SU-DHL-6 (cell line): ENCODE data around the gene PCDHGA5.
"Not testable (repeated sequence)": the region's sequence is repeated elsewhere in the genome, so short reads cannot be mapped to it uniquely, and the experiment has no call there.

Source experiments
- H2AFZ ChIP-seq: fragments of 200-600 bp; sonication (generic); 2 replicates; pipeline ENCODE4 v1.6.1; 2014; ENCODE audit warnings: low read depth, mild to moderate bottlenecking, moderate library complexity, mixed read lengths, antibody characterized with exemption, low read length; ENCODE audit not compliant: severe bottlenecking
- H3F3A ChIP-seq: fragments of 200-600 bp; shearing (Covaris generic); 2 replicates; pipeline ENCODE4 v1.6.0; 2016; ENCODE audit warnings: antibody characterized with exemption, mild to moderate bottlenecking; ENCODE audit not compliant: insufficient read depth
- H3K27ac ChIP-seq: fragments of 200-600 bp; sonication (generic); 2 replicates; pipeline ENCODE4 v1.5.1; 2016; ENCODE audit warnings: low read depth, mild to moderate bottlenecking, low read length, moderate library complexity, mixed read lengths
- H3K27me3 ChIP-seq: fragments of 200-600 bp; sonication (generic), shearing (Covaris generic); 2 replicates; pipeline ENCODE4 v1.6.0; 2014; ENCODE audit warnings: mild to moderate bottlenecking, low read length
- H3K36me3 ChIP-seq: fragments of 200-600 bp; sonication (generic); 2 replicates; pipeline ENCODE4 v1.6.1; 2014; ENCODE audit warnings: mild to moderate bottlenecking, low read length, mixed read lengths
- H3K4me2 ChIP-seq: fragments of 300-600, 200-600 bp; shearing (Covaris generic), sonication (generic); 2 replicates; pipeline ENCODE4 v1.6.0; 2014; ENCODE audit warnings: low read length, low read depth, mild to moderate bottlenecking; ENCODE audit not compliant: poor library complexity, severe bottlenecking
- H3K4me3 ChIP-seq: fragments of 200-600 bp; sonication (generic); 2 replicates; pipeline ENCODE4 v1.5.1; 2014; ENCODE audit warnings: antibody characterized with exemption, low read length, mild to moderate bottlenecking, mixed read lengths; ENCODE audit not compliant: insufficient read depth, poor library complexity, severe bottlenecking
- H3K79me2 ChIP-seq: fragments of 200-600 bp; sonication (generic); 2 replicates; pipeline ENCODE4 v1.6.1; 2014; ENCODE audit warnings: mild to moderate bottlenecking, low read length, moderate library complexity; ENCODE audit not compliant: insufficient read depth
- H3K9ac ChIP-seq: fragments of 200-600 bp; sonication (generic); 2 replicates; pipeline ENCODE4 v1.7.0; 2014; ENCODE audit warnings: mild to moderate bottlenecking, low read length
- H3K9me2 ChIP-seq: fragments of 200-600 bp; sonication (generic); replicated peaks from 2 replicates; pipeline ENCODE4 v1.6.1; 2014; ENCODE audit warnings: low read length; ENCODE audit not compliant: insufficient read depth
- H3K9me3 ChIP-seq: fragments of 200-600 bp; sonication (generic); 2 replicates; pipeline ENCODE4 v1.6.1; 2014; ENCODE audit warnings: low read length, mixed read lengths; ENCODE audit not compliant: insufficient read depth
- H4K20me1 ChIP-seq: fragments of 200-600 bp; sonication (generic); 2 replicates; pipeline ENCODE4 v1.6.1; 2014; ENCODE audit warnings: low read depth, mild to moderate bottlenecking, antibody characterized with exemption, low read length, moderate library complexity, mixed read lengths
- CTCF ChIP-seq: fragments of 200-600 bp; sonication (generic); IDR thresholded peaks from one replicate; pipeline ENCODE4 v1.5.1; 2017; ENCODE audit warnings: antibody characterized with exemption, mild to moderate bottlenecking, low read length, moderate library complexity; ENCODE audit not compliant: insufficient read depth, poor library complexity, severe bottlenecking
- EZH2phosphoT487 ChIP-seq: fragments of 200-600 bp; sonication (generic), shearing (Covaris generic); conservative IDR thresholded peaks from 2 replicates; pipeline ENCODE4 v1.6.1; 2018; ENCODE audit warnings: mild to moderate bottlenecking, antibody characterized with exemption, low read length, moderate library complexity, mixed read lengths

Gene PCDHGA5

GRCh38 chr5:141382469-141383294, 18.7 kb downstream of the PCDHGA5 start, which contains the start of gene PCDHGA7:
TSS of gene PCDHGA7 (plus strand) at chr5:141382742. CDS start at chr5:141382900, 158 bp downstream.
- no peaks in the 10 kb centered on the region for H3K27me3 ChIP-seq
- H3K4me3 ChIP-seq, result peak within 1 kb of the TSS; percentile 55
- peaks cover 5% of the 10 kb centered on the region; the same call in 1 of the 2 replicates for H3K36me3 ChIP-seq
- H3F3A ChIP-seq, result no peaks in the 10 kb centered on the region
- H4K20me1 ChIP-seq, result no peaks in the 10 kb centered on the region
- H2AFZ ChIP-seq, result peak within 1 kb of the TSS; percentile 55
- H3K79me2 ChIP-seq, result no peaks in the 10 kb centered on the region
- peak within 1 kb of the TSS; percentile 54 for H3K4me2 ChIP-seq
- H3K27ac ChIP-seq, result peak within 1 kb of the TSS; percentile 35
- no peaks in the 10 kb centered on the region for H3K9me2 ChIP-seq
- no peak for TF ChIP-seq EZH2phosphoT487
- TF ChIP-seq CTCF, result peak; percentile 40
- peak within 1 kb of the TSS; percentile 59 for H3K9ac ChIP-seq
- peaks cover 18% of the 10 kb centered on the region; the same call in 1 of the 2 replicates for H3K9me3 ChIP-seq

GRCh38 chr5:141383345-141383744, 19.4 kb downstream of the PCDHGA5 start:
- Histone ChIP-seq H4K20me1 (no peaks in the 10 kb centered on the region), H3K79me2 (no peaks in the 10 kb centered on the region), H3F3A (no peaks in the 10 kb centered on the region), H3K9me3 (peaks cover 18% of the 10 kb centered on the region; the same call in 1 of the 2 replicates), H3K27me3 (no peaks in the 10 kb centered on the region), H3K9ac (peak overlapping the region; percentile 59), H3K27ac (peak overlapping the region; percentile 35; the same call in 1 of the 2 replicates), H3K4me3 (peak overlapping the region; percentile 55), H2AFZ (peak overlapping the region; percentile 55), H3K9me2 (no peaks in the 10 kb centered on the region), H3K36me3 (peaks cover 3% of the 10 kb centered on the region; the same call in 1 of the 2 replicates), H3K4me2 (peak overlapping the region; percentile 54)
- TF ChIP-seq EZH2phosphoT487, result no peak
- no peak for TF ChIP-seq CTCF

- Histone ChIP-seq H3K4me3 (no peak overlapping the region), H2AFZ (no peak overlapping the region), H3K4me2 (no peak overlapping the region), H3K36me3 (peaks cover 3% of the 10 kb centered on the region; the same call in 1 of the 2 replicates), H3K79me2 (no peaks in the 10 kb centered on the region), H3F3A (no peaks in the 10 kb centered on the region), H3K9me2 (no peaks in the 10 kb centered on the region), H3K27me3 (no peaks in the 10 kb centered on the region), H3K27ac (no peak overlapping the region), H4K20me1 (no peaks in the 10 kb centered on the region), H3K9me3 (peaks cover 18% of the 10 kb centered on the region; the same call in 1 of the 2 replicates), H3K9ac (no peak overlapping the region)
- no peak for TF ChIP-seq CTCF
- no peak for TF ChIP-seq EZH2phosphoT487
Observed at GRCh38 chr5:141384471-141385267, 20.7 kb downstream of the PCDHGA5 start.

- not testable (repeated sequence) for H3K36me3 ChIP-seq, H3K4me3 ChIP-seq, H3K79me2 ChIP-seq, H3K27me3 ChIP-seq, H4K20me1 ChIP-seq, H3K9ac ChIP-seq, H3F3A ChIP-seq, H2AFZ ChIP-seq, H3K9me2 ChIP-seq, H3K27ac ChIP-seq
- Histone ChIP-seq H3K9me3 (peaks cover 18% of the 10 kb centered on the region; the same call in 1 of the 2 replicates), H3K4me2 (peak within 1 kb of the TSS; percentile 13)
Observed at GRCh38 chr5:141387557-141388311, 23.8 kb downstream of the PCDHGA5 start, which contains the start of gene PCDHGB4. TSS of gene PCDHGB4 (plus strand) at chr5:141387698. CDS start at chr5:141387885, 187 bp downstream.
